Stomach (tissue), 4 donors: Measurements from ENCODE around the gene ST6GALNAC6.

Experiments used
- EP300 ChIP-seq: sonication (generic); formaldehyde crosslinking; IDR thresholded peaks from one replicate; pipeline ENCODE4 v1.6.1; 2017; ENCODE audit warnings: antibody characterized with exemption
- POLR2A ChIP-seq, 4 donors: fragments of 450-650 bp; IDR thresholded peaks; one replicate each; pipeline ENCODE4 v1.6.1; 2016; ENCODE audit warnings: antibody characterized with exemption in 4 of 4, control low read depth in 2 of 4, mild to moderate bottlenecking in 1 of 4, moderate library complexity in 1 of 4
- TF ChIP-seq, protein P1 (sequence below), 7 experiments: fragments of 450-650 bp in 4 of 7; fragments of 200-600 bp in 3 of 7; sonication (generic) in 3 of 7; IDR thresholded peaks; one replicate each; pipeline ENCODE4 v1.5.1; 2016 to 2019; ENCODE audit warnings: antibody characterized with exemption in 7 of 7, control low read depth in 2 of 7, mild to moderate bottlenecking in 1 of 7

DNA sequence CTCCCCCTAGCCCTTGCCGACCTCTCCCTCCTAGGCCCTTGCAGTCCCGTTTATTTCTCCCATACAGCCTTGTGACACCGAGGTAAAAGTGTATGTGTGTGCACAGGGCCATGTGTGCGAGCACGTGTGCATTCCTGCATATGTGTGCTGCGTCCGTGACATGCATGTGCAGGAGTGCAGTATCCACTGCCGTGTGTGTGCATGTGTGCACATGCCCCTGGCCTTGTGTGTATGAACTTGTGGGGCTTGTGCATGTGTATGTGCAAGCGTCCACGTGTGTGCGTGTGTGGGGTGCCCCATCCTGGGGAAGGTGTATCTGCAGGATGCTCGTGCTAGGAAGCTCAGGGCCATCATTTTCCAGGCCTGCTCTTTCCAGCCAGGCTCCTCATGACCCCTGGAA lies 28.5 kb downstream of the ST6GALNAC6 start:
- TF ChIP-seq EP300 (no peak), POLR2A (IDR thresholded peaks at IDR 0.05) (no peak)
- TF ChIP-seq, protein P1, sequence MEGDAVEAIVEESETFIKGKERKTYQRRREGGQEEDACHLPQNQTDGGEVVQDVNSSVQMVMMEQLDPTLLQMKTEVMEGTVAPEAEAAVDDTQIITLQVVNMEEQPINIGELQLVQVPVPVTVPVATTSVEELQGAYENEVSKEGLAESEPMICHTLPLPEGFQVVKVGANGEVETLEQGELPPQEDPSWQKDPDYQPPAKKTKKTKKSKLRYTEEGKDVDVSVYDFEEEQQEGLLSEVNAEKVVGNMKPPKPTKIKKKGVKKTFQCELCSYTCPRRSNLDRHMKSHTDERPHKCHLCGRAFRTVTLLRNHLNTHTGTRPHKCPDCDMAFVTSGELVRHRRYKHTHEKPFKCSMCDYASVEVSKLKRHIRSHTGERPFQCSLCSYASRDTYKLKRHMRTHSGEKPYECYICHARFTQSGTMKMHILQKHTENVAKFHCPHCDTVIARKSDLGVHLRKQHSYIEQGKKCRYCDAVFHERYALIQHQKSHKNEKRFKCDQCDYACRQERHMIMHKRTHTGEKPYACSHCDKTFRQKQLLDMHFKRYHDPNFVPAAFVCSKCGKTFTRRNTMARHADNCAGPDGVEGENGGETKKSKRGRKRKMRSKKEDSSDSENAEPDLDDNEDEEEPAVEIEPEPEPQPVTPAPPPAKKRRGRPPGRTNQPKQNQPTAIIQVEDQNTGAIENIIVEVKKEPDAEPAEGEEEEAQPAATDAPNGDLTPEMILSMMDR (IDR thresholded peaks at IDR 0.05): no peak
